Heart left ventricle (tissue), 13 donors: ENCODE results near the gene OR2AK2.

ENCODE experiments used
- CTCF ChIP-seq, 12 donors: fragments of 200-600 bp; sonication (generic) in 4 of 12; IDR thresholded peaks; one replicate each; pipeline versions ENCODE4 v1.5.0 to v1.8.0; 2018 to 2022; ENCODE audit warnings: antibody characterized with exemption in 12 of 12, mild to moderate bottlenecking in 5 of 12
- POLR2A ChIP-seq, 2 donors: fragments of 450-650 bp; IDR thresholded peaks; one replicate each; pipeline ENCODE4 v1.6.1; 2017; ENCODE audit warnings: antibody characterized with exemption in 2 of 2, mild to moderate bottlenecking in 2 of 2, moderate library complexity in 2 of 2
- donor health status: ischemic (EF 13 %, LVEDD 7.1; RV severe dilation, severe dysfunction).
- donor health status: DM: no; HTN: yes; CAD: no.
- donor health status: DM: no; HTN: no; CAD: no.
- donor health status: ischemic (EF 25% LVEDD 6.9; RV normal size, moderate dysfunction).
- donor health status: ischemic (EF 25% LVEDD 5.7; RV mildly dilated, moderate dysfunction).
- donor health status: ischemic (EF 35%, LVEDD 5.7; RV mildly dilated, moderate dysfunction).
- donor health status: nonischemic (EF 11% LVEDD 7.7; RV severe dilation, severe dysfunction).
- donor health status: DM: yes; HTN: yes; CAD: no.
- donor health status: PGD.
- donor health status: ischemic (EF 29% LVEDD 5.4; RV normal size, mild dysfunction).
- donor health status: nonischemic (EF 23%, LVEDD 6.1; RV moderate dilation, normal function).

- TF ChIP-seq CTCF (IDR thresholded peaks at IDR 0.05): no peak
- no peak for TF ChIP-seq POLR2A (IDR thresholded peaks at IDR 0.05)
Measured at GRCh38 chr1:247948558-247948957, 16.5 kb upstream of the OR2AK2 start, which contains the start of gene OR2L8.
